ENCODE results near the gene LBH. TPM values are rescaled to one million over a fixed set of nuclear protein-coding genes. Genes with fewer than 3 reads are reported as not detected.

LBH gene
- total and polyA plus RNA-seq, 2 of the 13 experiments (the other 11 are each of a cell fraction or from before 2014, with no cell fraction given): 0.09 to 0.25 TPM

DNA sequence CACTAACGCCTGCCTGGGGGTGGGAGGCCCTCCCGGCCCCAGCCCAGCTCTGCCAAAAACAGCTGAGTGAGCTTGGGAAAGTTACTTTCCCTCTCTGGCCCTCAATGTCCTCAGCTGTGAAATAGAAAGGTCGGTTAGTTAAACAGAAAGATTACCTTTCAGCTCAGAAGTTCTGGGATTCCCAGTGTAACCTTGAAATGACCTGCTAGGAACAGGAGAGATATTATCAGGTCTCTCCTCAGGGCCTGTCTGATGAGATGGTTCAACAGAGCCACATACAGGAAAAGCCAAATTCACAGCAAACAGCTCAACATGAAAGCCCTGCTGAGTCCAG is 68.8 kb downstream of the LBH start:
- intact Hi-C loops (cut with micrococcal nuclease; ENCODE audit: unreplicated experiment): no loop called here

GRCh38 chr2:30300456-30301221 is 69.3 kb downstream of the LBH start:
- no peaks in the 10 kb centered on the region for H3K4me1 ChIP-seq (ENCODE audit: insufficient read depth, low read length)
- no peak overlapping the region for H3K27ac ChIP-seq (ENCODE audit: extremely low read length, insufficient read depth, low read length)
- ATAC-seq: no peak
- no peak overlapping the region for H3K4me3 ChIP-seq (replicated peaks in 1 of 3; ENCODE audit: insufficient read depth in 1 of 3, low read depth in 2 of 3, low read length in 3 of 3)
- no peak for DNase-seq (ENCODE audit: low spot score)
- WGBS (ENCODE audit: low lambda C conversion rate): 17% methylated on average over 6 of the region's 6 CpGs
- no peaks in the 10 kb centered on the region for H3K79me2 ChIP-seq (ENCODE audit: insufficient read depth, low read length)
- ChIA-PET CTCF (ENCODE audit: low intra/inter-chr PET ratio, low total read pairs) (no interaction called here), POLR2A (no interaction called here)
- TF ChIP-seq, protein P1, sequence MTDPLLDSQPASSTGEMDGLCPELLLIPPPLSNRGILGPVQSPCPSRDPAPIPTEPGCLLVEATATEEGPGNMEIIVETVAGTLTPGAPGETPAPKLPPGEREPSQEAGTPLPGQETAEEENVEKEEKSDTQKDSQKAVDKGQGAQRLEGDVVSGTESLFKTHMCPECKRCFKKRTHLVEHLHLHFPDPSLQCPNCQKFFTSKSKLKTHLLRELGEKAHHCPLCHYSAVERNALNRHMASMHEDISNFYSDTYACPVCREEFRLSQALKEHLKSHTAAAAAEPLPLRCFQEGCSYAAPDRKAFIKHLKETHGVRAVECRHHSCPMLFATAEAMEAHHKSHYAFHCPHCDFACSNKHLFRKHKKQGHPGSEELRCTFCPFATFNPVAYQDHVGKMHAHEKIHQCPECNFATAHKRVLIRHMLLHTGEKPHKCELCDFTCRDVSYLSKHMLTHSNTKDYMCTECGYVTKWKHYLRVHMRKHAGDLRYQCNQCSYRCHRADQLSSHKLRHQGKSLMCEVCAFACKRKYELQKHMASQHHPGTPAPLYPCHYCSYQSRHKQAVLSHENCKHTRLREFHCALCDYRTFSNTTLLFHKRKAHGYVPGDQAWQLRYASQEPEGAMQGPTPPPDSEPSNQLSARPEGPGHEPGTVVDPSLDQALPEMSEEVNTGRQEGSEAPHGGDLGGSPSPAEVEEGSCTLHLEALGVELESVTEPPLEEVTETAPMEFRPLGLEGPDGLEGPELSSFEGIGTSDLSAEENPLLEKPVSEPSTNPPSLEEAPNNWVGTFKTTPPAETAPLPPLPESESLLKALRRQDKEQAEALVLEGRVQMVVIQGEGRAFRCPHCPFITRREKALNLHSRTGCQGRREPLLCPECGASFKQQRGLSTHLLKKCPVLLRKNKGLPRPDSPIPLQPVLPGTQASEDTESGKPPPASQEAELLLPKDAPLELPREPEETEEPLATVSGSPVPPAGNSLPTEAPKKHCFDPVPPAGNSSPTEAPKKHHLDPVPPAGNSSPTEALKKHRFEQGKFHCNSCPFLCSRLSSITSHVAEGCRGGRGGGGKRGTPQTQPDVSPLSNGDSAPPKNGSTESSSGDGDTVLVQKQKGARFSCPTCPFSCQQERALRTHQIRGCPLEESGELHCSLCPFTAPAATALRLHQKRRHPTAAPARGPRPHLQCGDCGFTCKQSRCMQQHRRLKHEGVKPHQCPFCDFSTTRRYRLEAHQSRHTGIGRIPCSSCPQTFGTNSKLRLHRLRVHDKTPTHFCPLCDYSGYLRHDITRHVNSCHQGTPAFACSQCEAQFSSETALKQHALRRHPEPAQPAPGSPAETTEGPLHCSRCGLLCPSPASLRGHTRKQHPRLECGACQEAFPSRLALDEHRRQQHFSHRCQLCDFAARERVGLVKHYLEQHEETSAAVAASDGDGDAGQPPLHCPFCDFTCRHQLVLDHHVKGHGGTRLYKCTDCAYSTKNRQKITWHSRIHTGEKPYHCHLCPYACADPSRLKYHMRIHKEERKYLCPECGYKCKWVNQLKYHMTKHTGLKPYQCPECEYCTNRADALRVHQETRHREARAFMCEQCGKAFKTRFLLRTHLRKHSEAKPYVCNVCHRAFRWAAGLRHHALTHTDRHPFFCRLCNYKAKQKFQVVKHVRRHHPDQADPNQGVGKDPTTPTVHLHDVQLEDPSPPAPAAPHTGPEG (CRISPR knock-in tag; IDR thresholded peaks at IDR 0.05): no peak
- no peak for TF ChIP-seq TFDP2 (CRISPR knock-in tag; IDR thresholded peaks at IDR 0.05)
- TF ChIP-seq BRD4 (CRISPR knock-in tag; IDR thresholded peaks at IDR 0.05): no peak
- no peak for TF ChIP-seq TGIF2 (CRISPR knock-in tag; IDR thresholded peaks at IDR 0.05)
- TF ChIP-seq NFIB (CRISPR knock-in tag; IDR thresholded peaks at IDR 0.05; ENCODE audit: borderline replicate concordance): no peak
- in situ Hi-C loops (cut with HindIII; ENCODE audit: extremely low pct_ligation_motif_present, low pct_unique_long_range_greater_than_20kb): no loop called here
- peaks cover 2 to 44% of the 10 kb centered on the region in 2 experiments; a peak in 4 of 5 replicates for H3K27me3 ChIP-seq (ENCODE audit: control insufficient read depth in 1 of 2, insufficient read depth in 2 of 2, low read length in 2 of 2)
- H4K20me1 ChIP-seq (ENCODE audit: insufficient read depth, low read length): no peaks in the 10 kb centered on the region
- no peak overlapping the region for H3K4me2 ChIP-seq (ENCODE audit: low read depth, low read length)
- no peaks in the 10 kb centered on the region for H3K36me3 ChIP-seq (replicated peaks in 1 of 2; ENCODE audit: control insufficient read depth in 1 of 2, insufficient read depth in 2 of 2, low read length in 2 of 2)
- H2AFZ ChIP-seq (ENCODE audit: low read length): no peak overlapping the region
- H3K9ac ChIP-seq (ENCODE audit: insufficient read depth, low read depth, low read length): no peak overlapping the region
- BruUV-seq (replicated peaks): no TSS peak
- no peak for FAIRE-seq
- intact Hi-C loops (cut with micrococcal nuclease; ENCODE audit: unreplicated experiment): no loop called here
- no peaks in the 10 kb centered on the region for H3K9me3 ChIP-seq (ENCODE audit: low read length)

More for the DNA sequence above, 68.8 kb downstream of the LBH start:
- H3K9ac ChIP-seq (ENCODE audit: insufficient read depth, low read depth, low read length): no peak overlapping the region
- H3K4me1 ChIP-seq (ENCODE audit: insufficient read depth, low read length): no peaks in the 10 kb centered on the region
- no peak overlapping the region for H3K4me2 ChIP-seq (ENCODE audit: low read depth, low read length)
- H3K79me2 ChIP-seq (ENCODE audit: insufficient read depth, low read length): no peaks in the 10 kb centered on the region
- no peak overlapping the region for H3K4me3 ChIP-seq (replicated peaks in 1 of 3; ENCODE audit: insufficient read depth in 1 of 3, low read depth in 2 of 3, low read length in 3 of 3)
- ATAC-seq: no peak
- no peaks in the 10 kb centered on the region for H4K20me1 ChIP-seq (ENCODE audit: insufficient read depth, low read length)
- BruUV-seq (replicated peaks): no TSS peak
- POLR2A ChIA-PET: no interaction called here
- FAIRE-seq: no peak
- H3K27me3 ChIP-seq (ENCODE audit: control insufficient read depth in 1 of 2, insufficient read depth in 2 of 2, low read length in 2 of 2): peaks cover 2 to 43% of the 10 kb centered on the region in 2 experiments; a peak in 4 of 5 replicates
- H3K9me3 ChIP-seq (ENCODE audit: low read length): no peaks in the 10 kb centered on the region
- no peak for DNase-seq (ENCODE audit: low spot score)
- H3K27ac ChIP-seq (ENCODE audit: extremely low read length, insufficient read depth, low read length): no peak overlapping the region
- no peak for TF ChIP-seq RBAK (CRISPR knock-in tag; IDR thresholded peaks at IDR 0.05)
- TF ChIP-seq KAT7 (CRISPR knock-in tag; IDR thresholded peaks at IDR 0.05; ENCODE audit: borderline replicate concordance): no peak
- no peak for TF ChIP-seq ZNF841 (CRISPR knock-in tag; IDR thresholded peaks at IDR 0.05; ENCODE audit: borderline replicate concordance)
- TF ChIP-seq TOE1 (CRISPR knock-in tag; IDR thresholded peaks at IDR 0.05): no peak
- no peak for TF ChIP-seq PAF1 (CRISPR knock-in tag; IDR thresholded peaks at IDR 0.05)
- no peak for TF ChIP-seq DRAP1 (CRISPR knock-in tag; IDR thresholded peaks at IDR 0.05)
- no peak for TF ChIP-seq ZNF616 (CRISPR knock-in tag; IDR thresholded peaks at IDR 0.05; ENCODE audit: low read depth)
- TF ChIP-seq PHF20 (CRISPR knock-in tag; IDR thresholded peaks at IDR 0.05): no peak
- H2AFZ ChIP-seq (ENCODE audit: low read length): no peak overlapping the region
- in situ Hi-C loops (cut with HindIII; ENCODE audit: extremely low pct_ligation_motif_present, low pct_unique_long_range_greater_than_20kb): no loop called here
- WGBS (ENCODE audit: low lambda C conversion rate): 6% methylated on average over 3 of the region's 3 CpGs
- H3K36me3 ChIP-seq (replicated peaks in 1 of 2; ENCODE audit: control insufficient read depth in 1 of 2, insufficient read depth in 2 of 2, low read length in 2 of 2): no peaks in the 10 kb centered on the region
- CTCF ChIA-PET (ENCODE audit: low intra/inter-chr PET ratio, low total read pairs): no interaction called here
